Body of pancreas (tissue), 4 donors: ENCODE results near the gene KLHDC8B.

Experiments used
- CTCF ChIP-seq, 7 experiments: fragments of 450-650 bp in 4 of 7; fragments of 200-600 bp in 3 of 7; sonication (generic) in 3 of 7; IDR thresholded peaks; one replicate each; pipeline ENCODE4 v1.5.1; 2016 to 2019; ENCODE audit warnings: antibody characterized with exemption in 7 of 7
- POLR2A ChIP-seq, 3 donors: fragments of 450-650 bp; IDR thresholded peaks; one replicate each; pipeline ENCODE4 v1.6.1; 2016; ENCODE audit warnings: antibody characterized with exemption in 3 of 3, mild to moderate bottlenecking in 2 of 3

DNA sequence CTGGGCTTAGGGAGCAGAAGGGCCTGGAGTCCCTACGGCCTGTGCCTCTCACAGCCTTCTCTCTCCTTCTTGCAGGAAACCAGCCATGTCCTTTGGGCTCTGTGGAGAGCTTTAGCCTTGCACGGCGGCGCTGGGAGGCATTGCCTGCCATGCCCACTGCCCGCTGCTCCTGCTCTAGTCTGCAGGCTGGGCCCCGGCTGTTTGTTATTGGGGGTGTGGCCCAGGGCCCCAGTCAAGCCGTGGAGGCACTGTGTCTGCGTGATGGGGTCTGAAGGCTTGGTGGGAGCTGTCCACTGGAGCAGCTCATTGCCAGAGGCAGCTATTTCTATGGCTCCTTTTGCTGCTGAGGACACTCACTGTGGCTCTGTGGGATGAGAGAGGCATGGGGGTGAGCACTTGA lies 4.1 kb downstream of the KLHDC8B start:
- TF ChIP-seq CTCF (IDR thresholded peaks at IDR 0.05) (no peak), POLR2A (IDR thresholded peaks at IDR 0.05) (no peak)
